HepG2 (cell line): ENCODE data around the gene SOX13. TPM values are rescaled to one million over a fixed set of nuclear protein-coding genes. Genes with fewer than 3 reads are reported as not detected.
A peak's percentile ranks its signal among the peaks of the same experiment; 100 is the strongest.

Experiments used
- ATAC-seq: fragments of 200-7000 bp; cut with Tn5 transposase; 3 replicates; pipeline ENCODE4 v1.9.1; 2020; ENCODE audit warnings: mild to moderate bottlenecking, moderate library complexity
- BruUV-seq: library from RNA; stranded (reverse); fragments of 400-500 nt; replicated peaks from 2 replicates; lab custom pipeline; 2021; lab: Mats Ljungman, UMichigan
- CTCF ChIA-PET: fragments of 300-600 bp; formaldehyde crosslinking; extraction: SDS; loops from one replicate; lab custom pipeline; 2021; ENCODE audit warnings: low total read pairs, inconsistent platforms, low intra/inter-chr PET ratio; lab: Yijun Ruan, JAX
- POLR2A ChIA-PET: fragments of 350-600 bp; sonication (Branson Sonifier 250); formaldehyde crosslinking; loops from one replicate; lab custom pipeline; 2020; ENCODE audit warnings: antibody characterized with exemption, inconsistent platforms; lab: Yijun Ruan, JAX
- DNase-seq: peaks from one replicate; pipeline ENCODE4 v3.0.0-alpha.2; 2015; ENCODE audit warnings: low spot score
- FAIRE-seq: peaks from 3 replicates; lab custom pipeline; 2011; peaks lifted over from hg19 to GRCh38; lab: Jason Lieb, UNC
- H2AFZ ChIP-seq: one replicate; pipeline ENCODE4 v1.6.1; 2011; ENCODE audit warnings: low read length, inconsistent platforms
- H3K27ac ChIP-seq: fragments of 300-600 bp; 3 replicates; pipeline ENCODE4 v1.8.0; 2011; ENCODE audit warnings: mixed run types, mild to moderate bottlenecking, mixed read lengths, low read length, inconsistent platforms; ENCODE audit not compliant: insufficient read depth; ENCODE audit errors: extremely low read length
- H3K27me3 ChIP-seq, 2 experiments: fragments of 200-600 bp in 1 of 2; 2 replicates in 1 of 2; 3 replicates in 1 of 2; pipeline versions ENCODE4 v1.6.0 to v1.8.0; 2011; ENCODE audit warnings: low read length in 2 of 2, mild to moderate bottlenecking in 2 of 2, moderate library complexity in 2 of 2, inconsistent platforms in 1 of 2; ENCODE audit not compliant: insufficient read depth in 2 of 2, control insufficient read depth in 1 of 2
- H3K36me3 ChIP-seq, 2 experiments: fragments of 200-600 bp in 1 of 2; replicated peaks in 1 of 2; 2 replicates in 1 of 2; 3 replicates in 1 of 2; pipeline versions ENCODE4 v1.5.1 to v1.8.0; 2011; ENCODE audit warnings: low read length in 2 of 2, inconsistent platforms in 1 of 2; ENCODE audit not compliant: insufficient read depth in 2 of 2, control insufficient read depth in 1 of 2
- H3K4me1 ChIP-seq: 2 replicates; pipeline ENCODE4 v1.5.1; 2012; ENCODE audit warnings: low read length, inconsistent platforms; ENCODE audit not compliant: insufficient read depth
- H3K4me2 ChIP-seq: 2 replicates; pipeline ENCODE4 v1.6.0; 2011; ENCODE audit warnings: low read depth, low read length, inconsistent platforms
- H3K4me3 ChIP-seq, 3 experiments: fragments of 200-600 bp in 1 of 3; sonication (generic), shearing (Covaris generic) in 1 of 3; replicated peaks in 1 of 3; 2 replicates each; pipeline ENCODE4 v1.5.1; 2011 to 2016; ENCODE audit warnings: low read length in 3 of 3, inconsistent platforms in 2 of 3, low read depth in 2 of 3, mild to moderate bottlenecking in 2 of 3, control low read depth in 1 of 3, mixed read lengths in 1 of 3; ENCODE audit not compliant: insufficient read depth in 1 of 3
- H3K79me2 ChIP-seq: one replicate; pipeline ENCODE4 v1.6.1; 2011; ENCODE audit warnings: low read length, inconsistent platforms; ENCODE audit not compliant: insufficient read depth
- H3K9ac ChIP-seq: 2 replicates; pipeline ENCODE4 v1.6.0; 2011; ENCODE audit warnings: mild to moderate bottlenecking, low read depth, low read length, inconsistent platforms; ENCODE audit not compliant: insufficient read depth
- H3K9me3 ChIP-seq: 2 replicates; pipeline ENCODE4 v1.5.1; 2012; ENCODE audit warnings: mild to moderate bottlenecking, low read length
- H4K20me1 ChIP-seq: 2 replicates; pipeline ENCODE4 v1.6.0; 2011; ENCODE audit warnings: inconsistent platforms, mild to moderate bottlenecking, low read length, moderate library complexity; ENCODE audit not compliant: insufficient read depth
- AKAP8 ChIP-seq: sonication (generic); formaldehyde crosslinking; IDR thresholded peaks from 2 replicates; pipeline ENCODE4 v1.5.1; 2020; ENCODE audit warnings: mild to moderate bottlenecking, missing genetic modification reagents
- GLI4 ChIP-seq: sonication (generic); formaldehyde crosslinking; IDR thresholded peaks from 2 replicates; pipeline ENCODE4 v1.5.1; 2020; ENCODE audit warnings: missing genetic modification reagents, mild to moderate bottlenecking, moderate library complexity, borderline replicate concordance
- IRF9 ChIP-seq: sonication (generic); formaldehyde crosslinking; IDR thresholded peaks from 2 replicates; pipeline ENCODE4 v1.8.0; 2022; ENCODE audit warnings: missing genetic modification reagents, mild to moderate bottlenecking, borderline replicate concordance
- LBX2 ChIP-seq: sonication (generic); formaldehyde crosslinking; IDR thresholded peaks from 2 replicates; pipeline ENCODE4 v1.5.0; 2020; ENCODE audit warnings: missing genetic modification reagents, mild to moderate bottlenecking, borderline replicate concordance
- NR2F1 ChIP-seq, 2 experiments: fragments of 450-650 bp in 1 of 2; formaldehyde crosslinking in 1 of 2; IDR thresholded peaks; 2 replicates each; pipeline versions ENCODE4 v1.5.0 to v1.6.1; 2016 to 2020; ENCODE audit warnings: mild to moderate bottlenecking in 1 of 2, missing compliant biosample characterization in 1 of 2, missing genetic modification reagents in 1 of 2, moderate library complexity in 1 of 2
- PAF1 ChIP-seq: IDR thresholded peaks from 2 replicates; pipeline ENCODE4 v1.6.1; 2016; ENCODE audit warnings: missing genetic modification reagents, missing compliant biosample characterization
- SALL2 ChIP-seq: sonication (generic); formaldehyde crosslinking; IDR thresholded peaks from 2 replicates; pipeline ENCODE4 v1.8.1; 2023; ENCODE audit warnings: mild to moderate bottlenecking, missing genetic modification reagents, inconsistent platforms
- SIN3A ChIP-seq: IDR thresholded peaks from 2 replicates; pipeline ENCODE4 v1.6.1; 2011; ENCODE audit warnings: low read depth, mild to moderate bottlenecking, control low read depth, low read length, borderline replicate concordance
- SMAD1 ChIP-seq: sonication (generic); formaldehyde crosslinking; IDR thresholded peaks from 2 replicates; pipeline ENCODE4 v1.4.0; 2020; ENCODE audit warnings: missing genetic modification reagents, low read depth, mild to moderate bottlenecking, borderline replicate concordance
- TARDBP ChIP-seq: sonication (generic); formaldehyde crosslinking; IDR thresholded peaks from 2 replicates; pipeline ENCODE4 v1.8.0; 2022; ENCODE audit warnings: mild to moderate bottlenecking, missing genetic modification reagents
- TFDP1 ChIP-seq: IDR thresholded peaks from 2 replicates; pipeline ENCODE4 v1.6.1; 2016; ENCODE audit warnings: missing compliant biosample characterization, missing genetic modification reagents, borderline replicate concordance
- ZBTB43 ChIP-seq: sonication (generic); formaldehyde crosslinking; conservative IDR thresholded peaks from 2 replicates; pipeline ENCODE4 v1.4.0; 2020; ENCODE audit warnings: missing genetic modification reagents
- ZNF75D ChIP-seq: sonication (generic); formaldehyde crosslinking; IDR thresholded peaks from 2 replicates; pipeline ENCODE4 v1.8.1; 2023; ENCODE audit warnings: missing genetic modification reagents, mild to moderate bottlenecking, borderline replicate concordance
- ZNF850 ChIP-seq: sonication (generic); formaldehyde crosslinking; conservative IDR thresholded peaks from 2 replicates; pipeline ENCODE4 v1.9.0; 2021; ENCODE audit warnings: mild to moderate bottlenecking, missing genetic modification reagents
- WGBS: methylation state at CpG from one replicate; pipeline ENCODE4 v1.1.6; 2017; ENCODE audit warnings: low lambda C conversion rate; 5-methylcytosine and 5-hydroxymethylcytosine counted together
- in situ Hi-C: cut with HindIII; loops from 2 replicates; pipeline ENCODE4 v1.10.0; 2017; ENCODE audit warnings: low pct_unique_long_range_greater_than_20kb; ENCODE audit not compliant: extremely low pct_ligation_motif_present
- intact Hi-C: fragments of 100-400 bp; cut with micrococcal nuclease; formaldehyde crosslinking; loops from one replicate; pipeline ENCODE4 v1.10.0; 2022; ENCODE audit not compliant: unreplicated experiment
- polyA plus RNA-seq, 8 experiments: library from polyadenylated mRNA; depleted of rRNA in 3 of 8; stranded (reverse) in 7 of 8; unstranded in 1 of 8; fragments of >200 nt; fragmentation: Illumina TruSeq in 4 of 8; extraction: Trizol in 4 of 8; gene quantifications; 2 replicates each; pipeline versions ENCODE4 v1.2.1 to v1.2.3, GENCODE V29; 2011 to 2016; ENCODE audit warnings: low read depth in 4 of 8, missing spikeins in 1 of 8, mixed read lengths in 1 of 8; ENCODE audit not compliant: insufficient read depth in 1 of 8
- total RNA-seq, 5 experiments: library from RNA; depleted of rRNA; stranded (reverse); fragments of >200 nt; fragmentation: Illumina TruSeq; extraction: Trizol; gene quantifications; 2 replicates each; pipeline ENCODE4 v1.2.3, GENCODE V29; 2016; ENCODE audit warnings: low read depth in 1 of 5
- TF ChIP-seq, protein P1 (sequence below): sonication (generic); formaldehyde crosslinking; IDR thresholded peaks from 2 replicates; pipeline ENCODE4 v1.5.0; 2020; ENCODE audit warnings: missing genetic modification reagents, mild to moderate bottlenecking, borderline replicate concordance

The SOX13 gene
- total and polyA plus RNA-seq, 2 of the 13 experiments (the other 11 are each of a cell fraction or from before 2014, with no cell fraction given), result 13.3 to 15.8 TPM

- TF ChIP-seq TFDP1, result peak; percentile 24; the same call in 1 of the 2 replicates
- no peak for TF ChIP-seq ZNF75D (CRISPR knock-in tag)
- TF ChIP-seq ZBTB43 (CRISPR knock-in tag), result no peak
- TF ChIP-seq IRF9, result peak; percentile 74; the same call in 1 of the 2 replicates
- TF ChIP-seq SMAD1, result no peak
These were observed 2.2 kb downstream of the SOX13 start (continued) for GRCh38 chr1:204075139-204075521.

- POLR2A ChIA-PET, result interaction anchor here (0.7 to 3.9 kb wide), 3 partner anchors 17 to 54 kb away, joined by 3 to 31 read pairs (median 20); no protein-coding TSS in a partner anchor
- intact Hi-C loops, result loop anchor here (2.0 kb wide), 1 partner anchor 17 kb away; no protein-coding TSS in a partner anchor
- H3K9ac ChIP-seq, result peak overlapping the region; percentile 85; the same call in 1 of the 2 replicates
- in situ Hi-C loops, result loop anchor here (10.0 kb wide), 1 partner anchor 299 kb away; no protein-coding TSS in a partner anchor
- peak overlapping the region; percentile 89 for H3K4me2 ChIP-seq
- H3K79me2 ChIP-seq, result peaks cover 65% of the 10 kb centered on the region
- 75% methylated on average over 4 of the region's 4 CpGs for WGBS
- no peaks in the 10 kb centered on the region for H3K36me3 ChIP-seq
- DNase-seq, result no peak
- ATAC-seq, result no peak
- 0 out of 5 replicates have a peak, but pooled peaks cover 0 to 5% of the 10 kb centered on the region in 2 experiments for H3K27me3 ChIP-seq
- H3K4me3 ChIP-seq, result peak overlapping the region; percentile 85 to 96 (median 95); a peak in 4 of 6 replicates
- no peak overlapping the region for H3K27ac ChIP-seq
- peaks cover 11% of the 10 kb centered on the region; the same call in 1 of the 2 replicates for H4K20me1 ChIP-seq
- H3K4me1 ChIP-seq, result peaks cover 60% of the 10 kb centered on the region
- CTCF ChIA-PET, result no interaction called here
- H2AFZ ChIP-seq, result no peak overlapping the region
- TSS peak; percentile 53 for BruUV-seq
- no peak for FAIRE-seq
- H3K9me3 ChIP-seq, result no peaks in the 10 kb centered on the region
- TF ChIP-seq AKAP8 (CRISPR knock-in tag) (no peak), ZNF850 (CRISPR knock-in tag) (no peak), SIN3A (no peak), TARDBP (no peak), NR2F1 (CRISPR knock-in tag; IDR thresholded peaks at IDR 0.05) (no peak), LBX2 (CRISPR knock-in tag) (no peak), SALL2 (no peak), PAF1 (CRISPR knock-in tag) (no peak), GLI4 (CRISPR knock-in tag) (no peak)
- TF ChIP-seq, protein P1, sequence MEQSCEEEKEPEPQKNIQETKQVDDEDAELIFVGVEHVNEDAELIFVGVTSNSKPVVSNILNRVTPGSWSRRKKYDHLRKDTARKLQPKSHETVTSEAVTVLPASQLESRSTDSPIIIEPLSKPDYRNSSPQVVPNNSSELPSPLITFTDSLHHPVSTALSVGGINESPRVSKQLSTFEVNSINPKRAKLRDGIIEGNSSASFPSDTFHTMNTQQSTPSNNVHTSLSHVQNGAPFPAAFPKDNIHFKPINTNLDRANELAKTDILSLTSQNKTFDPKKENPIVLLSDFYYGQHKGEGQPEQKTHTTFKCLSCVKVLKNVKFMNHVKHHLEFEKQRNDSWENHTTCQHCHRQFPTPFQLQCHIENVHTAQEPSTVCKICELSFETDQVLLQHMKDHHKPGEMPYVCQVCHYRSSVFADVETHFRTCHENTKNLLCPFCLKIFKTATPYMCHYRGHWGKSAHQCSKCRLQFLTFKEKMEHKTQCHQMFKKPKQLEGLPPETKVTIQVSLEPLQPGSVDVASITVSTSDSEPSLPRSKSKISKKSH (CRISPR knock-in tag), result no peak
These were observed 3.3 kb downstream of the SOX13 start for GRCh38 chr1:204075890-204076846.
